ENCODE measurements around the gene LTBR.
"Not testable (repeated sequence)": the region's sequence is repeated elsewhere in the genome, so short reads cannot be mapped to it uniquely, and the experiment has no call there.

DNA sequence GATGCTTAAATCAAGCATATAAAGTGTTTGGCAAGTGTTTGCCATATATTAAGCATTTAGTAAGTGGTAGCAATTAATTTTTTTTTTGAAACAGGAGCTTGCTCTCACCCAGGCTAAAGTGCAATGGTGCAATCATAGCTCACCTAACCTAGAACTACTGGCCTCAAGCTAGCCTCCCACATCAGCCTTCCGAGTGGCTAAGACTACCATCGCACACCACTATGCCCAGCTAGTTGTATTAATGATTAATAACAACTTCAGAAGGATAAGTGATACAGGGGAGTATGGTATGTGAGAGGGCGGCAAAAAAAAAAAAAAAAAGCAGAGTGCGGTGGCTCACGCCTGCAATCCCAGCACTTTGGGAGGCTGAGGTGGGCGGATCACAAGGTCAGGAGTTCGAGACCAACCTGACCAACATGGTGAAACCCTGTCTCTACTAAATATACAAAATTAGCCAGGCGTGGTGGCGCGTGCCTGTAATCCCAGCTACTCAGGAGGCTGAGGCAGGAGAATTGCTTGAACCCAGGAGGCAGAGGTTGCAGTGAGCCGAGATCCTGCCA, 39.8 kb upstream of the LTBR start:
- not testable (repeated sequence) for TF ChIP-seq CTCF (conservative IDR thresholded peaks at IDR 0.05; ENCODE audit: low read depth, low read length); RAD21 (IDR thresholded peaks at IDR 0.05; ENCODE audit: low read length)
- TF ChIP-seq, protein P1, sequence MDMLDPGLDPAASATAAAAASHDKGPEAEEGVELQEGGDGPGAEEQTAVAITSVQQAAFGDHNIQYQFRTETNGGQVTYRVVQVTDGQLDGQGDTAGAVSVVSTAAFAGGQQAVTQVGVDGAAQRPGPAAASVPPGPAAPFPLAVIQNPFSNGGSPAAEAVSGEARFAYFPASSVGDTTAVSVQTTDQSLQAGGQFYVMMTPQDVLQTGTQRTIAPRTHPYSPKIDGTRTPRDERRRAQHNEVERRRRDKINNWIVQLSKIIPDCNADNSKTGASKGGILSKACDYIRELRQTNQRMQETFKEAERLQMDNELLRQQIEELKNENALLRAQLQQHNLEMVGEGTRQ (IDR thresholded peaks at IDR 0.05; ENCODE audit: low read depth, low read length): not testable (repeated sequence)
